ELR (cell line): ENCODE data around the gene NDUFA13.

Source experiments
- DNase-seq: peaks from one replicate; pipeline ENCODE4 v3.0.0-alpha.2; 2015; ENCODE audit warnings: low read depth

Gene NDUFA13

DNA sequence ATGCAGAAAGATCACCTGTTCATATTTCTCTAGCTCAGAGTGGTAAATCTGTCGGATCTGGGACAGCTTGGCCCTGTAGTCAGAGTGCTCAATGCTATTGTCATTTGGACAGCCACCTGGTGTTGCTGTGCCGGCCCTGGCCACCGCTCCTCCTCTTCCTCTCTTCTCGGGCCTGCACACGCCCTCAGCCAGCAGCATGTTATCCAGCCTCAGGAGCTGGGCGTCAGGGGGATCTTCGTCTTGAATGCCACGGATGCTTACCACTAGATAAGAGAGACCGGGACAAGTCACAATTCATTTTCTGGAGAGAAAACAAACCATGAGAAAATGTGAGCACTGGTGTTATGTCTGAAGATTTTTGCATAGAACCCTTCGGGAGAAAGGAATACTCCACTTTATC, 54.5 kb downstream of the NDUFA13 start:
- DNase-seq = no peak

DNA sequence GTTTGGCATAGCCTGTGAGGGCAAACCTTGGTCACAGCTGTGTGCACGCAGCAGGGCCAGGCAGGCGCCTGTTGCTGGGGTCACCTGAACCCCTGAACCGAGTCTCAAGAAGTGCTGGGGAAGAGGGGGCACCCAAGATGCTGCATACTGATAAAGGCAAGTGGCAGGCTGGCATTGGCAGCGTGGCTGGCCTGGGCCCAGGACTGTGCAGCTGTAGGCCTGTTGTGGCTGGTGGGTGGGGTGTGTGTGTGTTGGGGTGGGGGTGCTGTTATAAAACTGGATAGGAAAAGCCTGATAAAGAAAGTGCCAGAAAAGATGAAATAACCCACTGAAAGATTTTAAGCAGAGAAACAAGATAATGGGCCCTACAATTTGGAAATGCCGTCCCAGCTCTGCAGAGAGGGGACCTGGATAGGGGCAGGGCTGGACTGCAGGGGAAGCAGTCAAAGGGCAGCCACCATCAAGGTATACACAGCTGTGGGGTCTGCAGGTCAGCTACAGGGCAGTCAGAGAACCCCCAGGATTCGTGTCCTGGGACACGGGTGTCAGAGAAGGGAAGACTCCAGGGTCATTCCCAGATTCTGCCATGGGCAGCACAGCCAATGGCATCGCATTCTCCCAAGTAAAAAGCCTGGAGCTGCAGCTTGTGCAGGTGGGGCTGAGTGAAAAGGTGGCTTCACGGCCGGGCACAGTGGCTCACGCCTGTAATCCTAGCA, 55.2 kb downstream of the NDUFA13 start:
- no peak for DNase-seq

DNA sequence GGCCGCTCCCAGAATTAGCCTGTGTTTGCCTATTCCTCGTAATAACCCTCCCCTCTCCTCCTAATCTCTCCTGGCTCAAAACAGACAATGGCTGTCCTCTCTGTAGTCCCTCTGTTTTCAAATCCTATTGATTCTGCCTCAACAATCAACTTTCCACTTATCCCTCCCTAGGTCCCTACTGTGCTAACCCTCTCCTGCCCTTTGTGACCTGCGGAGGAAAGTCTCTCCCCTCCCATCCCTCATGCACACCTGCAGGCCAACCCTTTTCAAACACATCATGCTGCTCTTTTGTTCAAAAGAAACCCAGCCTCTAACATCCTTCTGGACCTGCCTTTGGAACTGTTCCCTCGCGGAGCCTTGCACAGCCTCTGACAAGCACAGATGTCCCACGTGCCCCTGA, 59.4 kb downstream of the NDUFA13 start:
- DNase-seq = no peak
